Gastrocnemius medialis (tissue), 4 donors: ENCODE data around the gene DVL2. TPM values are rescaled to one million over a fixed set of nuclear protein-coding genes. Genes with fewer than 3 reads are reported as not detected.

Experiments used
- ATAC-seq, 2 donors: fragments of 150-250 bp; one replicate each; pipeline ENCODE4 v1.9.1; 2016
- DNase-seq, 2 donors: peaks; one replicate each; pipeline ENCODE4 v3.0.0-alpha.2; 2019
- H3K27ac ChIP-seq, 4 donors: fragments of 200-600 bp; sonication (generic); 1 replicate in 1 of 4; 2 replicates in 3 of 4; pipeline ENCODE4 v1.5.1; 2016 to 2018; ENCODE audit warnings: mild to moderate bottlenecking in 2 of 4, moderate library complexity in 1 of 4
- H3K27me3 ChIP-seq, 3 donors: fragments of 200-600 bp; sonication (generic) in 2 of 3; 1 replicate in 1 of 3; 2 replicates in 2 of 3; pipeline versions ENCODE4 v1.5.1 to v1.6.0; 2016 to 2019; ENCODE audit warnings: mild to moderate bottlenecking in 1 of 3, moderate library complexity in 1 of 3
- H3K36me3 ChIP-seq, 2 donors: fragments of 200-600 bp; sonication (generic) in 1 of 2; one replicate each; pipeline ENCODE4 v1.5.1; 2017 to 2018
- H3K4me1 ChIP-seq, 2 donors: fragments of 200-600 bp; sonication (generic) in 1 of 2; one replicate each; pipeline ENCODE4 v1.5.1; 2016 to 2017; ENCODE audit warnings: mild to moderate bottlenecking in 2 of 2
- H3K4me3 ChIP-seq, 4 donors: fragments of 200-600 bp; sonication (generic) in 3 of 4; 1 replicate in 1 of 4; 2 replicates in 3 of 4; pipeline ENCODE4 v1.5.1; 2016 to 2019; ENCODE audit warnings: mild to moderate bottlenecking in 2 of 4
- H3K9me3 ChIP-seq, 3 donors: fragments of 200-600 bp; sonication (generic) in 2 of 3; 1 replicate in 1 of 3; 2 replicates in 2 of 3; pipeline ENCODE4 v1.5.1; 2016 to 2019
- CTCF ChIP-seq, 5 experiments: fragments of 450-650 bp in 3 of 5; fragments of 200-600 bp in 2 of 5; sonication (generic) in 2 of 5; IDR thresholded peaks in 4 of 5; conservative IDR thresholded peaks in 1 of 5; 1 replicate in 4 of 5; 2 replicates in 1 of 5; pipeline ENCODE4 v1.5.1; 2016 to 2019; ENCODE audit warnings: antibody characterized with exemption in 5 of 5, mild to moderate bottlenecking in 3 of 5, moderate library complexity in 3 of 5
- POLR2A ChIP-seq, 2 donors: fragments of 450-650 bp; IDR thresholded peaks; one replicate each; pipeline ENCODE4 v1.6.1; 2017; ENCODE audit warnings: antibody characterized with exemption in 2 of 2, mild to moderate bottlenecking in 2 of 2, moderate library complexity in 2 of 2
- in situ Hi-C, 4 donors: fragments of 200-750 bp; cut with MboI; loops; one replicate each; pipeline versions ENCODE4 v1.15.0 to v1.8.0; 2017; ENCODE audit warnings: low sequenced_read_pairs in 4 of 4
- intact Hi-C: fragments of 100-400 bp; cut with DNase I; formaldehyde crosslinking; loops from one replicate; pipeline ENCODE4 v1.15.1; 2023; ENCODE audit warnings: low total_unique reads
- total RNA-seq, 4 donors: library from RNA; depleted of rRNA; stranded (reverse); fragments of >200 nt; gene quantifications; one replicate each; pipeline versions ENCODE4 v1.1.0 to v1.2.3, GENCODE V29; 2016

The DVL2 gene
- total RNA-seq, 4 donors from 2014 or later: 15.5 to 22.6 (median 20.5) TPM

- intact Hi-C loops (no loop called here), in situ Hi-C loops (no loop called here)
These were observed 2.2 kb downstream of the DVL2 start for GRCh38 chr17:7232114-7232513.

GRCh38 chr17:7229504-7229903 lies 4.8 kb downstream of the DVL2 start:
- ATAC-seq (no peak), DNase-seq (no peak)
- peaks cover 0 to 60% of the 10 kb centered on the region in 2 donors for H3K36me3 ChIP-seq
- H3K4me1 ChIP-seq: peaks cover 20 to 27% of the 10 kb centered on the region in 2 donors
- H3K9me3 ChIP-seq: no peaks in the 10 kb centered on the region
- TF ChIP-seq CTCF (IDR thresholded peaks at IDR 0.05 in 4 of 5, conservative IDR thresholded peaks at IDR 0.05 in 1 of 5) (no peak), POLR2A (IDR thresholded peaks at IDR 0.05) (no peak)
- H3K4me3 ChIP-seq: no peak overlapping the region
- intact Hi-C loops (no loop called here), in situ Hi-C loops (no loop called here)
- H3K27ac ChIP-seq: no peak overlapping the region
- H3K27me3 ChIP-seq: no peaks in the 10 kb centered on the region

More at GRCh38 chr17:7232114-7232513, 2.2 kb downstream of the DVL2 start:
- Histone ChIP-seq H3K4me1 (peaks cover 29 to 38% of the 10 kb centered on the region in 2 donors), H3K27ac (no peak overlapping the region), H3K36me3 (peaks cover 0 to 52% of the 10 kb centered on the region in 2 donors), H3K9me3 (no peaks in the 10 kb centered on the region), H3K27me3 (no peaks in the 10 kb centered on the region), H3K4me3 (no peak overlapping the region)
- DNase-seq (no peak), ATAC-seq (no peak)
- no peak for TF ChIP-seq POLR2A (IDR thresholded peaks at IDR 0.05)
- no peak for TF ChIP-seq CTCF (IDR thresholded peaks at IDR 0.05 in 4 of 5, conservative IDR thresholded peaks at IDR 0.05 in 1 of 5)

- Histone ChIP-seq H3K4me1 (peaks cover 21 to 33% of the 10 kb centered on the region in 2 donors), H3K27me3 (no peaks in the 10 kb centered on the region), H3K9me3 (no peaks in the 10 kb centered on the region), H3K36me3 (peaks cover 0 to 65% of the 10 kb centered on the region in 2 donors), H3K4me3 (no peak overlapping the region), H3K27ac (no peak overlapping the region)
- intact Hi-C loops: no loop called here
- TF ChIP-seq CTCF (IDR thresholded peaks at IDR 0.05 in 4 of 5, conservative IDR thresholded peaks at IDR 0.05 in 1 of 5) (no peak), POLR2A (IDR thresholded peaks at IDR 0.05) (no peak)
- DNase-seq: no peak
- ATAC-seq: no peak
- in situ Hi-C loops: no loop called here
These were observed 5.4 kb downstream of the DVL2 start for GRCh38 chr17:7228920-7229319.

- in situ Hi-C loops: no loop called here
- TF ChIP-seq CTCF (IDR thresholded peaks at IDR 0.05 in 4 of 5, conservative IDR thresholded peaks at IDR 0.05 in 1 of 5) (no peak), POLR2A (IDR thresholded peaks at IDR 0.05) (no peak)
- peak overlapping the region in 1 of 4 donors; percentile 22 for H3K27ac ChIP-seq
- ATAC-seq: no peak
- H3K36me3 ChIP-seq: peaks cover 0 to 84% of the 10 kb centered on the region in 2 donors
- no peak overlapping the region for H3K4me3 ChIP-seq
- DNase-seq: no peak
- no peaks in the 10 kb centered on the region for H3K27me3 ChIP-seq
- H3K4me1 ChIP-seq: peaks cover 10 to 27% of the 10 kb centered on the region in 2 donors
- intact Hi-C loops: no loop called here
- H3K9me3 ChIP-seq: no peaks in the 10 kb centered on the region
These were observed 7.3 kb downstream of the DVL2 start for GRCh38 chr17:7226721-7227710.
